Bronchus fibroblast of lung (primary cell): ENCODE results near the gene MKRN1. TPM values are rescaled to one million over a fixed set of nuclear protein-coding genes. Genes with fewer than 3 reads are reported as not detected.

Experiments
- total RNA-seq: library from RNA; depleted of rRNA; stranded (reverse); fragments of >200 nt; gene quantifications from 2 replicates; pipeline ENCODE4 v1.2.3, GENCODE V29; 2015

Gene MKRN1, protein sequence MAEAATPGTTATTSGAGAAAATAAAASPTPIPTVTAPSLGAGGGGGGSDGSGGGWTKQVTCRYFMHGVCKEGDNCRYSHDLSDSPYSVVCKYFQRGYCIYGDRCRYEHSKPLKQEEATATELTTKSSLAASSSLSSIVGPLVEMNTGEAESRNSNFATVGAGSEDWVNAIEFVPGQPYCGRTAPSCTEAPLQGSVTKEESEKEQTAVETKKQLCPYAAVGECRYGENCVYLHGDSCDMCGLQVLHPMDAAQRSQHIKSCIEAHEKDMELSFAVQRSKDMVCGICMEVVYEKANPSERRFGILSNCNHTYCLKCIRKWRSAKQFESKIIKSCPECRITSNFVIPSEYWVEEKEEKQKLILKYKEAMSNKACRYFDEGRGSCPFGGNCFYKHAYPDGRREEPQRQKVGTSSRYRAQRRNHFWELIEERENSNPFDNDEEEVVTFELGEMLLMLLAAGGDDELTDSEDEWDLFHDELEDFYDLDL
- 38.4 and 38.7 TPM in 2 replicates for total RNA-seq

DNA sequence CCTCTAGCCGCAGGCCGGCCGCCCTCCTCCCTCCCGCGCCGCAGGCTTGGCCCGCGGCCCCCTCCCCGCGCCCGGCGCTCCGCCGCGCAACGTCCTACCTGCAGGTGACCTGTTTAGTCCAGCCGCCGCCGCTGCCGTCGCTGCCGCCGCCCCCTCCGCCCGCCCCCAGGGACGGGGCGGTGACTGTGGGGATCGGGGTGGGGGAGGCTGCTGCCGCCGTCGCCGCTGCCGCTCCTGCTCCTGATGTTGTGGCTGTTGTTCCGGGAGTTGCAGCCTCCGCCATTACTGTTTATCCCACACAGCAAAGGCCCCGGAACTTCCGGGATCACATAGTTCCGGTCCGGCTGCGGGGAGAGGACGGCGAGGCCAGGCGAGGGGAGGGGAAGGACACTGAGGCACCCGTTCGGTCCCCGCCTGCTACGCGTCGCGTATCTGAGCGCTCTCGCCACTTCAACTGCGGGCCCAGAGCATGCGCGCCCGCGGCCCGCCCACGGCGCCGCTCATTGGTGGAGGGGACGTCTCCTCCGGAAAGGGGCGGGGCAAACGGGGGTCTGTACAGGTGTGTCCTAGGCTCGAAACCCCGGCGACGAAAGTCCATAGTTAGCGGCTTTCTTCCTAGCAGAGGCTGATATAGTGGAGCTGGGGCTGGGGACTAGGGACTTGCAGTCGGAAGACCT is at the start of gene MKRN1:
TSS of gene MKRN1 (minus strand) at position 444 of the 677 bp plus-strand sequence. CDS start at position 283, 161 bp downstream.

DNA sequence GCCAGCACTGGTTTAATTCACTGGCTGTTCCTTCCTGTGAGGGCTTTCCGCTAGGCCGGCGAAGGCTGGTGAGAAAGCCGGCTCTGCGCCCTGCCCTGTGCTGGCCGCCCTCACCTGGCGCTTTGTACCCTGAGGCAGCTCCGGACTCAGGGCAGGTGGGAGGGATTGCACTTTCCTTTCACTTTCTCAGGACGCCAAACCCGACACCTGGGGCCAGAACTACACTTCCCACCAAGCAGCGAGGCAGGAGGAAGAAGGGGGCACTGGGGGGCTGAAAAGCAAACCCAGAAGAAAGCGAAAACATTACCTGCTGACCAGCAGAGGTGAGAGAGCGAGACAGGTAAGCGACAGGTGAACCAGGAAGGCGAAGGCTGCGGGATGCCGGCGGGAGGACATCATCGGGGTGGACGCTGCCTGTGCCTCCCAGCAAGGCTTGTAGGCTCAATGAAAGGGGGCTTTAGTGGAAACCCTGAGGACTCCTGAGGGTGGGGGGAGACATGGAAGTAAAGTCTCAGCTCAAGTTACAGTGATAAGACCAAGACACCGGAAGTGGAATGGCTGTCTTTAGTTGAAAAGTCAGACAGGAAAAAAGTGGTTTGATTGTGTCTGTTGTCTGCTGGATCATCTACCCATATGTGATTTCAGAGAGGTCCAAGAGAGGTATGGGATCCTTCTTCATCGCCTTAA is 75.3 kb downstream of the MKRN1 start, which contains the start of gene RAB19:
TSS of gene RAB19 (plus strand) at position 181 of the 687 bp plus-strand sequence. CDS start 3,589 bp downstream, outside the sequence.

Other genes with a start within 250 kb of the MKRN1 start
- 23.2 and 29.1 TPM in 2 replicates for gene SLC37A3, start 81.0 kb downstream of the MKRN1 start, total RNA-seq
- not detected in 2 replicates for gene RAB19, start 75.4 kb downstream of the MKRN1 start, total RNA-seq
- gene DENND2A, start 161.3 kb upstream of the MKRN1 start, total RNA-seq, result 3.2 and 4.3 TPM in 2 replicates
- 14.4 and 16.1 TPM in 2 replicates for gene ADCK2, start 193.4 kb upstream of the MKRN1 start, total RNA-seq
- 412 and 426 TPM in 2 replicates for gene NDUFB2, start 217.2 kb upstream of the MKRN1 start, total RNA-seq